Body of pancreas (tissue), 4 donors: ENCODE results near the gene ATP7B. TPM values are rescaled to one million over a fixed set of nuclear protein-coding genes. Genes with fewer than 3 reads are reported as not detected.

Experiments
- ATAC-seq: fragments of 150-250 bp; one replicate; pipeline ENCODE4 v1.9.1; 2016
- DNase-seq, 4 donors: peaks; one replicate each; pipeline ENCODE4 v3.0.0-alpha.2; 2019
- H3K27ac ChIP-seq, 4 donors: fragments of 200-600 bp; sonication (generic); 1 replicate in 3 of 4; 2 replicates in 1 of 4; pipeline versions ENCODE4 v1.5.1 to v1.6.1; 2016 to 2019; ENCODE audit warnings: mild to moderate bottlenecking in 1 of 4, mixed read lengths in 1 of 4, moderate library complexity in 1 of 4
- H3K27me3 ChIP-seq, 2 donors: fragments of 200-600 bp; sonication (generic); one replicate each; pipeline ENCODE4 v1.6.0; 2016; ENCODE audit warnings: mild to moderate bottlenecking in 1 of 2
- H3K36me3 ChIP-seq, 2 donors: fragments of 200-600 bp; sonication (generic); replicated peaks in 1 of 2; 2 replicates each; pipeline ENCODE4 v1.5.1; 2016; ENCODE audit warnings: low read depth in 2 of 2; ENCODE audit not compliant: insufficient read depth in 1 of 2
- H3K4me1 ChIP-seq: fragments of 200-600 bp; sonication (generic); one replicate; pipeline ENCODE4 v1.6.0; 2016
- H3K4me3 ChIP-seq, 2 donors: fragments of 200-600 bp; sonication (generic); 1 replicate in 1 of 2; 2 replicates in 1 of 2; pipeline ENCODE4 v1.5.1; 2016 to 2019
- H3K9me3 ChIP-seq, 3 donors: fragments of 200-600 bp; sonication (generic); 1 replicate in 2 of 3; 2 replicates in 1 of 3; pipeline ENCODE4 v1.5.1; 2016
- CTCF ChIP-seq, 7 experiments: fragments of 450-650 bp in 4 of 7; fragments of 200-600 bp in 3 of 7; sonication (generic) in 3 of 7; IDR thresholded peaks; one replicate each; pipeline ENCODE4 v1.5.1; 2016 to 2019; ENCODE audit warnings: antibody characterized with exemption in 7 of 7
- POLR2A ChIP-seq, 3 donors: fragments of 450-650 bp; IDR thresholded peaks; one replicate each; pipeline ENCODE4 v1.6.1; 2016; ENCODE audit warnings: antibody characterized with exemption in 3 of 3, mild to moderate bottlenecking in 2 of 3
- WGBS, 2 donors: methylation state at CpG; one replicate each; pipeline ENCODE4 v1.1.5; 2017; 5-methylcytosine and 5-hydroxymethylcytosine counted together
- intact Hi-C: fragments of 100-400 bp; cut with DNase I; formaldehyde crosslinking; loops from one replicate; pipeline ENCODE4 v1.15.1; 2023
- total RNA-seq, 2 donors: library from RNA; depleted of rRNA; stranded (reverse); fragments of >200 nt; gene quantifications; one replicate each; pipeline ENCODE4 v1.1.0, GENCODE V29; 2016

Gene ATP7B
- total RNA-seq, 2 donors from 2014 or later, result 5.7 to 6.9 TPM

GRCh38 chr13:51976423-51976822 lies 34.8 kb downstream of the ATP7B start:
- DNase-seq, result no peak
- Histone ChIP-seq H3K4me1 (no peaks in the 10 kb centered on the region), H3K4me3 (no peak overlapping the region), H3K36me3 (no peaks in the 10 kb centered on the region), H3K27me3 (no peaks in the 10 kb centered on the region), H3K27ac (no peak overlapping the region), H3K9me3 (no peaks in the 10 kb centered on the region)
- TF ChIP-seq POLR2A (IDR thresholded peaks at IDR 0.05) (no peak), CTCF (IDR thresholded peaks at IDR 0.05) (no peak)
- no peak for ATAC-seq
- WGBS, 2 donors, result 41 to 70% methylated on average over 1 of the region's 1 CpG
- intact Hi-C loops, result no loop called here

- H3K27ac ChIP-seq, result no peak overlapping the region
- 91 to 93% methylated on average over 6 of the region's 6 CpGs for WGBS, 2 donors
These were observed 36.8 kb downstream of the ATP7B start for GRCh38 chr13:51974482-51974881.

GRCh38 chr13:51971520-51972426 lies 39.5 kb downstream of the ATP7B start:
- DNase-seq, result no peak
- Histone ChIP-seq H3K36me3 (no peaks in the 10 kb centered on the region), H3K4me3 (no peak overlapping the region), H3K9me3 (no peaks in the 10 kb centered on the region), H3K27me3 (no peaks in the 10 kb centered on the region), H3K4me1 (no peaks in the 10 kb centered on the region), H3K27ac (no peak overlapping the region)
- TF ChIP-seq CTCF (IDR thresholded peaks at IDR 0.05) (no peak), POLR2A (IDR thresholded peaks at IDR 0.05) (no peak)
- ATAC-seq, result no peak
- WGBS, 2 donors, result 89 to 94% methylated on average over 15 of the region's 15 CpGs
- intact Hi-C loops, result no loop called here

More at GRCh38 chr13:51974482-51974881, 36.8 kb downstream of the ATP7B start:
- no peaks in the 10 kb centered on the region for H3K9me3 ChIP-seq
- no peak for TF ChIP-seq POLR2A (IDR thresholded peaks at IDR 0.05)
- no peak for TF ChIP-seq CTCF (IDR thresholded peaks at IDR 0.05)
- no peaks in the 10 kb centered on the region for H3K36me3 ChIP-seq
- no peak overlapping the region for H3K4me3 ChIP-seq
- H3K27me3 ChIP-seq, result no peaks in the 10 kb centered on the region
- no peak for ATAC-seq
- DNase-seq, result no peak
- H3K4me1 ChIP-seq, result no peaks in the 10 kb centered on the region
- intact Hi-C loops, result no loop called here

GRCh38 chr13:51970349-51970748 lies 40.9 kb downstream of the ATP7B start:
- TF ChIP-seq POLR2A (IDR thresholded peaks at IDR 0.05) (no peak), CTCF (IDR thresholded peaks at IDR 0.05) (no peak)
- Histone ChIP-seq H3K36me3 (no peaks in the 10 kb centered on the region), H3K27me3 (no peaks in the 10 kb centered on the region), H3K4me1 (no peaks in the 10 kb centered on the region), H3K9me3 (no peaks in the 10 kb centered on the region), H3K27ac (no peak overlapping the region), H3K4me3 (no peak overlapping the region)
- intact Hi-C loops, result no loop called here
- DNase-seq (peak in 2 of 4 donors; percentile 27 to 29), ATAC-seq (peak; percentile 24)
- 22 to 56% methylated on average over 5 of the region's 5 CpGs for WGBS, 2 donors
